ENCODE results near the gene IQSEC1. TPM values are rescaled to one million over a fixed set of nuclear protein-coding genes. Genes with fewer than 3 reads are reported as not detected.

The IQSEC1 gene
- total RNA-seq, 1 donor: 22.1 TPM

DNA sequence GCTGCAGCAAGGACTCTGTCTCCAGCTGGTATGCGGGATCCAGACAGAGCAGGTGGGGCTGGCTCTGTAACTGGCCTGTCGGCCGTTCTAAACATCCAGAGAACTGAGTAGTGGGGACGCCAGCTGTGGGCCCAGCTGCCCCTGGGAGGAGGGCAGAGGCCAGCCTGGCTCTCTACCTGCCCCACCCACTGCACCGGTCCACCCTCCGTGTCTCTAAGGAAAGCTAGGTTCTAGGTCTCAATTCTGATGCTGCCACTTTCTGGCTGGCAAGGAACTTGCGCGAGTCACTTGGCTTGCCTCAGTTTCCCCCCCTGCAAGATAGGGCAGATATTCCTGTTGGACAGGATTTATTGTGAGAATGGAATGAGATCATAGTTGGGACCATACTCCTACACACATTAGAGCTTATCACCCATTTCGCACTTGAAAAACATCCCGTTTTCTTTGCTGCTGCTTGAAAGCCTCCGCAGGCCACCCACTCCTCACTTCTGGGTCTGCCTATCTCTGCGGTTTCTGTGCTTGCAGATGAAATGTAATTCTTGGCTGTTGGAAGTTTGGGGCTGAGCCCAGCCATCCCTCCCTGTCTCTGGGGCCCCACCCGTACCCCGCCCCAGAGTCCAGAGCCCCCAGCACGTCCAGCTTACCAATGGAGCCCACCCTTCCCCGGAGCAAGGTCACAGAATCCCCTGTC is 65.8 kb downstream of the IQSEC1 start:
- Histone ChIP-seq H3K4me2 (ENCODE audit: insufficient read depth, low read length) (no peak overlapping the region), H3K27me3 (ENCODE audit: insufficient read depth, low read length) (no peaks in the 10 kb centered on the region), H3K36me3 (ENCODE audit: insufficient read depth, low read length) (no peaks in the 10 kb centered on the region), H3K4me3 (ENCODE audit: insufficient read depth, low read length) (no peak overlapping the region), H3K9me3 (ENCODE audit: low read depth, low read length) (no peaks in the 10 kb centered on the region), H3K79me2 (ENCODE audit: insufficient read depth, low read length) (no peaks in the 10 kb centered on the region), H4K20me1 (ENCODE audit: insufficient read depth, low read length) (no peaks in the 10 kb centered on the region), H3K4me1 (ENCODE audit: insufficient read depth, low read length) (peaks cover 13% of the 10 kb centered on the region), H2AFZ (ENCODE audit: low read length) (no peak overlapping the region), H3K27ac (ENCODE audit: low read depth, low read length) (no peak overlapping the region)
- peak; percentile 25 for DNase-seq (ENCODE audit: insufficient read length, low spot score, missing footprints)
- TF ChIP-seq CTCF (IDR thresholded peaks at IDR 0.05; ENCODE audit: extremely low read depth, low read depth, low read length): no peak

DNA sequence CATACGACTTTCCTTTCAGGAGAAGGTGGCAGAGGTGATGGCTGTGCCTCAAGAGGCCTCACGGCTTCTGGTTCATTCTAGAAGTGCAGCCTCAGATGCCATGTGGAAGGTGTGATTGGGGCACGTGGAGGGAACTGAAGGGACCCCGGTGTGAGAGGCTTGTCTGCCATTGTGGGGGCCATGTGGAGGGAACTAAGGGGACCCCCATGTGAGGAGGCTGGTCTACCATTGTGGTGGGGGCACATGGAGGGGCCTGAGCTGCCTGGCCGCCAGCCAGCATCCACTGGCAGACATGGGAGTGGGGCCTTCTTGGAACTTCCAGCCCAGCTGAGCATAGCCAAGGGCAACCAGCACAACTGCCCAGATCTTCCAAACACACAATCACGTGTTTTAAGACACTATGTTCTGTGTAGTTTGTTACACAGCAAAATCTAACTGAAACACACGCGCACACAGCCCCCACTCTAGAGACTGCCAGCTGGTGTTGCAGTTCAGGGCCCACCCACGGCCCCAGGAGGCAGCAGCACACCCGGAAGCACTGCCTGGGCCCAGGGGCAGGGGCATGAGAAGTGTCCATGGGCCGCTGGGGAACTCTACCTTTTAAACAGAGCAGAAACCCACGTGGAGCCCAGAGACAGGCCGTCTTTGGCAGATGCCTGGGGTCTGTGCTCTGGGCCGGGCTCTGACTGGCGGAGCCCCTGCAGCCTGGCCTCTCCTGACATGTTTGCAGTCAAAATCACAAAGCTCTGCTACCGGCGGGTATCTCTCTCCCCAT is 66.8 kb downstream of the IQSEC1 start:
- Histone ChIP-seq H3K27ac (ENCODE audit: low read depth, low read length) (no peak overlapping the region), H3K9me3 (ENCODE audit: low read depth, low read length) (no peaks in the 10 kb centered on the region), H3K36me3 (ENCODE audit: insufficient read depth, low read length) (no peaks in the 10 kb centered on the region), H3K27me3 (ENCODE audit: insufficient read depth, low read length) (no peaks in the 10 kb centered on the region), H3K4me2 (ENCODE audit: insufficient read depth, low read length) (no peak overlapping the region), H2AFZ (ENCODE audit: low read length) (no peak overlapping the region), H3K4me1 (ENCODE audit: insufficient read depth, low read length) (peaks cover 10% of the 10 kb centered on the region), H3K79me2 (ENCODE audit: insufficient read depth, low read length) (no peaks in the 10 kb centered on the region), H4K20me1 (ENCODE audit: insufficient read depth, low read length) (no peaks in the 10 kb centered on the region), H3K4me3 (ENCODE audit: insufficient read depth, low read length) (no peak overlapping the region)
- DNase-seq (ENCODE audit: insufficient read length, low spot score, missing footprints): no peak
- TF ChIP-seq CTCF (IDR thresholded peaks at IDR 0.05; ENCODE audit: extremely low read depth, low read depth, low read length): no peak

DNA sequence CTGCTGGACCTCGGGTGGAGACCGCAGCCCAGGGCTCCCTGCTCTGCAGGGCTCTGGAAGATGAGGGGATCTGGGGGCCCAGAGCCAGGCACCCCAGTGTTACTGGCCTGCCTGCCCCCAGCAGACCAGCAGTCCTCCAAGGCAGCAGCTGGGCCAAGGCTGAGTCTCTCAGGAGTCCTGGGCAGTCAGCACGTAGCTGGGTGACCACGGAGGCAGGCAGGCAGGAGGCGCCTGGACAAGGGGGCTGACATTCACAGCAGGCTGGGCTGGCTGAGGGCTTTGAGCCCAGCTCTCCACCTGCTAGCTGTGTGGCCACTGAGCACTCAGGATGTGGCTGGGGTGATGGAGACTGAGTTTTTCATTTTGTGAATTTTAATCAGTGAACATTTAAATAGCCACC is 67.9 kb downstream of the IQSEC1 start:
- Histone ChIP-seq H3K79me2 (ENCODE audit: insufficient read depth, low read length) (no peaks in the 10 kb centered on the region), H4K20me1 (ENCODE audit: insufficient read depth, low read length) (no peaks in the 10 kb centered on the region), H3K9me3 (ENCODE audit: low read depth, low read length) (no peaks in the 10 kb centered on the region), H3K4me2 (ENCODE audit: insufficient read depth, low read length) (no peak overlapping the region), H3K4me1 (ENCODE audit: insufficient read depth, low read length) (peaks cover 10% of the 10 kb centered on the region), H3K27me3 (ENCODE audit: insufficient read depth, low read length) (no peaks in the 10 kb centered on the region), H3K4me3 (ENCODE audit: insufficient read depth, low read length) (no peak overlapping the region), H3K36me3 (ENCODE audit: insufficient read depth, low read length) (no peaks in the 10 kb centered on the region), H2AFZ (ENCODE audit: low read length) (no peak overlapping the region), H3K27ac (ENCODE audit: low read depth, low read length) (no peak overlapping the region)
- no peak for TF ChIP-seq CTCF (IDR thresholded peaks at IDR 0.05; ENCODE audit: extremely low read depth, low read depth, low read length)
- DNase-seq (ENCODE audit: insufficient read length, low spot score, missing footprints): no peak

DNA sequence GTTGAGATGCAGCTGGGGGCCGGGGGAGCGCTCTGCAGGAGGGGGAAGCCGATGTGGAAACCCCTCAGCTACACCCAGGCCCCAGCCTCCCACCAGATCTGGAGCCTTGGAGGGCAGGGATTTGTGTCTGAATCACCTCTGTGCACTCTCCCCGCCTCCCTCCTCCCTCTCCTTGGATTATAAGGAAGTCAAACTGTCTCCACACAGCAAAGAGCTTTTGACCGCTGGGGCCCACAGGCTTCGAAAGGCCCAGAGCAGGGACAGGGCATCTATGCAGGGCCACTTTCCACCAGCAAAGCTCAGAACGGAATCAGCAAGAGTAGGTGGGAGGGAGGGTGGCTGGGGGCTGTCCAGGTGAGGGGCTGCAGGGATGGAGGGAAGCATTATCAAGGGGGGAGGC is 68.9 kb downstream of the IQSEC1 start:
- peak; percentile 31 for DNase-seq (ENCODE audit: insufficient read length, low spot score, missing footprints)
- TF ChIP-seq CTCF (IDR thresholded peaks at IDR 0.05; ENCODE audit: extremely low read depth, low read depth, low read length): no peak
- no peak overlapping the region for H3K27ac ChIP-seq (ENCODE audit: low read depth, low read length)
- no peak overlapping the region for H3K4me3 ChIP-seq (ENCODE audit: insufficient read depth, low read length)
- H4K20me1 ChIP-seq (ENCODE audit: insufficient read depth, low read length): no peaks in the 10 kb centered on the region
- peaks cover 9% of the 10 kb centered on the region for H3K4me1 ChIP-seq (ENCODE audit: insufficient read depth, low read length)
- no peak overlapping the region for H2AFZ ChIP-seq (ENCODE audit: low read length)
- H3K27me3 ChIP-seq (ENCODE audit: insufficient read depth, low read length): no peaks in the 10 kb centered on the region
- no peaks in the 10 kb centered on the region for H3K36me3 ChIP-seq (ENCODE audit: insufficient read depth, low read length)
- no peak overlapping the region for H3K4me2 ChIP-seq (ENCODE audit: insufficient read depth, low read length)
- H3K79me2 ChIP-seq (ENCODE audit: insufficient read depth, low read length): no peaks in the 10 kb centered on the region
- H3K9me3 ChIP-seq (ENCODE audit: low read depth, low read length): no peaks in the 10 kb centered on the region
